Measurements from ENCODE around the gene PLAC8L1. TPM values are rescaled to one million over a fixed set of nuclear protein-coding genes. Genes with fewer than 3 reads are reported as not detected.

The PLAC8L1 gene
- total and polyA plus RNA-seq, 4 experiments from 2014 or later, result 0.58 TPM; not detected in 3

DNA sequence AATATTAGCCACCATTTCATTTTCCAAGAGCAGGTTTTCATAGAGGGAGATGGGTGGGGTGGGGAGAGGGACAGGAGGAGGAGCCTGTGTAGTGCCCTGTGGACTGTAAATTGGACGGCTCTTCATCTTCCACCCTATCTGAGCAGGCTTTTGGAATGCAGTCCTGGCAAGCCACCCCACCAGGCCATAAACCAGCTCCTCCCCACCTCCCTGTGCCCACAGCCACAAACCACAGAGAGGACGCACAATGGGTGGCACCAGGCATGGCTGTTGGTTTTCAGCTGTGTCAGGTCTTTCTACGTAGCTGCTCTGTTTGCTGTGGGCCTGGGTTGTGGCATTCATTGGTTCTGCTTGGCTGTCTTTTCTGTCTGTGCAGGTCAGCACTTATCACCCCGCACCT lies 58.0 kb downstream of the PLAC8L1 start:
- no peaks in the 10 kb centered on the region for H3K9me3 ChIP-seq (ENCODE audit: control insufficient read depth in 1 of 2, low read length in 2 of 2)
- no peak overlapping the region for H3K4me3 Mint-ChIP-seq
- ChIA-PET CTCF (ENCODE audit: partially characterized antibody) (no interaction called here), POLR2A (ENCODE audit: partially characterized antibody) (no interaction called here)
- no peak overlapping the region for H3K27ac ChIP-seq (ENCODE audit: low read depth, low read length)
- no peaks in the 10 kb centered on the region for H3K4me1 ChIP-seq (ENCODE audit: insufficient read depth, low read length)
- no peak overlapping the region for H3K4me3 ChIP-seq (ENCODE audit: low read length in 2 of 2)
- H3K27me3 Mint-ChIP-seq, result peaks cover 5 to 17% of the 10 kb centered on the region in 2 donors
- intact Hi-C loops (cut with micrococcal nuclease), result no loop called here
- no peak overlapping the region for H3K27ac Mint-ChIP-seq
- H3K9me3 Mint-ChIP-seq, result peaks cover 0 to 3% (median 0%) of the 10 kb centered on the region in 8 donors
- no peaks in the 10 kb centered on the region for H3K4me1 Mint-ChIP-seq
- H3K36me3 Mint-ChIP-seq, result no peaks in the 10 kb centered on the region
- H3K27me3 ChIP-seq (ENCODE audit: insufficient read depth, low read length), result no peaks in the 10 kb centered on the region
- no peak for DNase-seq
- H3K36me3 ChIP-seq (ENCODE audit: insufficient read depth, low read length), result no peaks in the 10 kb centered on the region

- CTCF ChIA-PET (ENCODE audit: partially characterized antibody), result no interaction called here
- H3K27ac Mint-ChIP-seq, result no peak overlapping the region
- H3K4me3 Mint-ChIP-seq, result no peak overlapping the region
Measured at GRCh38 chr5:146043722-146044121, 61.7 kb downstream of the PLAC8L1 start.

GRCh38 chr5:146042628-146043279 lies 62.6 kb downstream of the PLAC8L1 start:
- Mint-ChIP-seq H3K9me3 (peaks cover 0 to 2% (median 0%) of the 10 kb centered on the region in 8 donors), H3K27me3 (no peaks in the 10 kb centered on the region), H3K27ac (no peak overlapping the region), H3K36me3 (no peaks in the 10 kb centered on the region), H3K4me1 (no peaks in the 10 kb centered on the region), H3K4me3 (no peak overlapping the region)
- Histone ChIP-seq H3K4me1 (ENCODE audit: insufficient read depth, low read length) (no peaks in the 10 kb centered on the region), H3K27me3 (ENCODE audit: insufficient read depth, low read length) (no peaks in the 10 kb centered on the region), H3K9me3 (ENCODE audit: control insufficient read depth in 1 of 2, low read length in 2 of 2) (no peaks in the 10 kb centered on the region), H3K4me3 (ENCODE audit: low read length in 2 of 2) (no peak overlapping the region), H3K36me3 (ENCODE audit: insufficient read depth, low read length) (no peaks in the 10 kb centered on the region), H3K27ac (ENCODE audit: low read depth, low read length) (no peak overlapping the region)
- intact Hi-C loops (cut with micrococcal nuclease), result no loop called here
- no peak for DNase-seq
- ChIA-PET POLR2A (ENCODE audit: partially characterized antibody) (no interaction called here), CTCF (ENCODE audit: partially characterized antibody) (interaction anchor here (1.9 kb wide), 1 partner anchor 8 kb away, joined by 4 read pairs; no protein-coding TSS in a partner anchor)

More at GRCh38 chr5:146043722-146044121, 61.7 kb downstream of the PLAC8L1 start:
- Mint-ChIP-seq H3K9me3 (peaks cover 0 to 2% (median 0%) of the 10 kb centered on the region in 8 donors), H3K4me1 (no peaks in the 10 kb centered on the region), H3K36me3 (no peaks in the 10 kb centered on the region), H3K27me3 (peaks cover 0 to 2% of the 10 kb centered on the region in 2 donors)
- POLR2A ChIA-PET (ENCODE audit: partially characterized antibody), result no interaction called here
- intact Hi-C loops (cut with micrococcal nuclease), result no loop called here
- Histone ChIP-seq H3K4me3 (ENCODE audit: low read length in 2 of 2) (no peak overlapping the region), H3K4me1 (ENCODE audit: insufficient read depth, low read length) (no peaks in the 10 kb centered on the region), H3K27me3 (ENCODE audit: insufficient read depth, low read length) (no peaks in the 10 kb centered on the region), H3K9me3 (ENCODE audit: control insufficient read depth in 1 of 2, low read length in 2 of 2) (no peaks in the 10 kb centered on the region), H3K36me3 (ENCODE audit: insufficient read depth, low read length) (no peaks in the 10 kb centered on the region), H3K27ac (ENCODE audit: low read depth, low read length) (no peak overlapping the region)
- DNase-seq, result no peak

- ChIA-PET POLR2A (ENCODE audit: partially characterized antibody) (no interaction called here), CTCF (ENCODE audit: partially characterized antibody) (interaction anchor here (0.8 to 1.9 kb wide), 2 partner anchors 9 to 23 kb away, joined by 3 to 4 read pairs; no protein-coding TSS in a partner anchor)
Measured at GRCh38 chr5:146041180-146041789, 64.1 kb downstream of the PLAC8L1 start.

DNA sequence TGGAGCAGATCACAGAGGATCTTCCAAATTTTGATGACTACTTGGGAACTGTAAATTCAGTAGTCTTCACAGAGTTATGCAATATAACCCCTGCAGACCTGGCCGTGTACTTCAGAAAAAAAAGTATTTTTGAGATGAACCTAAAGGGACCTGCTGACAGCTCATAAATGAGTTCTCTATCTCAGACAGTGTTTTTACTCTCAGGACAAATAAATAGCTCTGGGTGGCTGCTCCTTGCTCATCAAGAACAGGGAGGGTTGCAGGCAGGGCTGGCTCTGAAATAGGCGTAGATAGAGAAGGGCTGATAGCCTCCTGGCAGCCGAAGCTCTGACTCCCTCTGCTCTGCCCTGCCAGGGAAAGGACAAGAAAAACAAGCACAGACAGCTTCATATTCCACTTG lies 64.8 kb downstream of the PLAC8L1 start:
- Histone ChIP-seq H3K27me3 (ENCODE audit: insufficient read depth, low read length) (no peaks in the 10 kb centered on the region), H3K4me1 (ENCODE audit: insufficient read depth, low read length) (no peaks in the 10 kb centered on the region), H3K27ac (ENCODE audit: low read depth, low read length) (no peak overlapping the region), H3K9me3 (ENCODE audit: control insufficient read depth in 1 of 2, low read length in 2 of 2) (no peaks in the 10 kb centered on the region), H3K4me3 (ENCODE audit: low read length in 2 of 2) (no peak overlapping the region), H3K36me3 (ENCODE audit: insufficient read depth, low read length) (no peaks in the 10 kb centered on the region)
- ChIA-PET CTCF (ENCODE audit: partially characterized antibody) (interaction anchor here (0.8 to 1.9 kb wide), 2 partner anchors 10 to 22 kb away, joined by 3 to 4 read pairs; no protein-coding TSS in a partner anchor), POLR2A (ENCODE audit: partially characterized antibody) (no interaction called here)
- intact Hi-C loops (cut with micrococcal nuclease), result no loop called here
- Mint-ChIP-seq H3K9me3 (peaks cover 0 to 2% (median 0%) of the 10 kb centered on the region in 8 donors), H3K36me3 (no peaks in the 10 kb centered on the region), H3K27me3 (no peaks in the 10 kb centered on the region), H3K4me3 (no peak overlapping the region), H3K4me1 (no peaks in the 10 kb centered on the region), H3K27ac (no peak overlapping the region)
- DNase-seq, result no peak

More at GRCh38 chr5:146041180-146041789, 64.1 kb downstream of the PLAC8L1 start:
- H3K4me3 Mint-ChIP-seq, result no peak overlapping the region
- no peak overlapping the region for H3K27ac Mint-ChIP-seq
- Histone ChIP-seq H3K27me3 (ENCODE audit: insufficient read depth, low read length) (no peaks in the 10 kb centered on the region), H3K4me3 (ENCODE audit: low read length in 2 of 2) (no peak overlapping the region), H3K27ac (ENCODE audit: low read depth, low read length) (no peak overlapping the region), H3K4me1 (ENCODE audit: insufficient read depth, low read length) (no peaks in the 10 kb centered on the region), H3K36me3 (ENCODE audit: insufficient read depth, low read length) (no peaks in the 10 kb centered on the region), H3K9me3 (ENCODE audit: control insufficient read depth in 1 of 2, low read length in 2 of 2) (no peaks in the 10 kb centered on the region)
- H3K36me3 Mint-ChIP-seq, result no peaks in the 10 kb centered on the region
- no peaks in the 10 kb centered on the region for H3K27me3 Mint-ChIP-seq
- no peak for DNase-seq
- intact Hi-C loops (cut with micrococcal nuclease), result no loop called here
- H3K4me1 Mint-ChIP-seq, result no peaks in the 10 kb centered on the region
- peaks cover 0 to 2% (median 0%) of the 10 kb centered on the region in 8 donors for H3K9me3 Mint-ChIP-seq

DNA sequence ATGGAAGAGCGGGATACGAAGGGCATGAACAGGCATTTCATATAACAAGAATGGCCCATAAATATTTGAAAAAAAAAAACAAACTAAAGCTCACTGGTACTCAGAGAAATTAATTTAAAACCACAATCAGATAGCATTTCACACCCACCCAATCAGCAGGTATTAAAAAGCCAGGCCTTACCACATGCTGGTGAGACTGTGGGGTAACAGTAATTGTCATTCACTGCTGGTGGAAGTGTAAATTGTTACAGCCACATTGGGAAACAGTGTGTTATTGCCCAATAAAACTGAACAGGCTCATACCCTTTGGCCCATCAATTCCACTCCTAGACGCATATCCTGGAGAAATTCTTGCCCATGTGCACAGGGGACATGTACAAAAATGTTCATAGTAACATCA lies 66.0 kb downstream of the PLAC8L1 start:
- H3K36me3 Mint-ChIP-seq, result no peaks in the 10 kb centered on the region
- CTCF ChIA-PET (ENCODE audit: partially characterized antibody), result no interaction called here
- Histone ChIP-seq H3K27me3 (ENCODE audit: insufficient read depth, low read length) (no peaks in the 10 kb centered on the region), H3K4me1 (ENCODE audit: insufficient read depth, low read length) (no peaks in the 10 kb centered on the region), H3K27ac (ENCODE audit: low read depth, low read length) (no peak overlapping the region), H3K4me3 (ENCODE audit: low read length in 2 of 2) (no peak overlapping the region), H3K36me3 (ENCODE audit: insufficient read depth, low read length) (no peaks in the 10 kb centered on the region), H3K9me3 (ENCODE audit: control insufficient read depth in 1 of 2, low read length in 2 of 2) (no peaks in the 10 kb centered on the region)
- no peaks in the 10 kb centered on the region for H3K9me3 Mint-ChIP-seq
- no peak for DNase-seq
- no peaks in the 10 kb centered on the region for H3K27me3 Mint-ChIP-seq
- POLR2A ChIA-PET (ENCODE audit: partially characterized antibody), result no interaction called here
- no peaks in the 10 kb centered on the region for H3K4me1 Mint-ChIP-seq
- H3K4me3 Mint-ChIP-seq, result no peak overlapping the region
- no peak overlapping the region for H3K27ac Mint-ChIP-seq
- intact Hi-C loops (cut with micrococcal nuclease), result no loop called here

GRCh38 chr5:146034605-146035004 lies 70.8 kb downstream of the PLAC8L1 start:
- Histone ChIP-seq H3K4me3 (ENCODE audit: low read length in 2 of 2) (no peak overlapping the region), H3K27ac (ENCODE audit: low read depth, low read length) (no peak overlapping the region), H3K27me3 (ENCODE audit: insufficient read depth, low read length) (no peaks in the 10 kb centered on the region), H3K9me3 (ENCODE audit: control insufficient read depth in 1 of 2, low read length in 2 of 2) (no peaks in the 10 kb centered on the region), H3K4me1 (ENCODE audit: insufficient read depth, low read length) (no peaks in the 10 kb centered on the region), H3K36me3 (ENCODE audit: insufficient read depth, low read length) (no peaks in the 10 kb centered on the region)
- H3K27me3 Mint-ChIP-seq, result peaks cover 0 to 2% of the 10 kb centered on the region in 2 donors
- H3K4me3 Mint-ChIP-seq, result no peak overlapping the region
- CTCF ChIA-PET (ENCODE audit: partially characterized antibody), result no interaction called here
- no peaks in the 10 kb centered on the region for H3K36me3 Mint-ChIP-seq
- no peaks in the 10 kb centered on the region for H3K4me1 Mint-ChIP-seq
- intact Hi-C loops (cut with micrococcal nuclease), result no loop called here
- no peaks in the 10 kb centered on the region for H3K9me3 Mint-ChIP-seq
- DNase-seq, result no peak
- H3K27ac Mint-ChIP-seq, result no peak overlapping the region
- POLR2A ChIA-PET (ENCODE audit: partially characterized antibody), result no interaction called here

All from CD4-positive, alpha-beta memory T cell (primary cell).